Lung microvascular endothelial cell (primary cell): ENCODE measurements around the gene SETBP1. TPM values are rescaled to one million over a fixed set of nuclear protein-coding genes. Genes with fewer than 3 reads are reported as not detected.

Experiments
- DNase-seq, 2 donors: peaks; one replicate each; pipeline versions ENCODE4 v3.0.0 to v3.0.0-alpha.2; 2010; ENCODE audit warnings: low read depth in 2 of 2
- total RNA-seq: library from RNA; depleted of rRNA; stranded (reverse); fragments of >200 nt; gene quantifications from 2 replicates; pipeline ENCODE4 v1.2.1, GENCODE V29; 2014

Gene SETBP1
- total RNA-seq, 1 donor from 2014 or later: 1.6 TPM

- no peak for DNase-seq
These were observed 219.9 kb downstream of the SETBP1 start for GRCh38 chr18:44900627-44901026.

DNA sequence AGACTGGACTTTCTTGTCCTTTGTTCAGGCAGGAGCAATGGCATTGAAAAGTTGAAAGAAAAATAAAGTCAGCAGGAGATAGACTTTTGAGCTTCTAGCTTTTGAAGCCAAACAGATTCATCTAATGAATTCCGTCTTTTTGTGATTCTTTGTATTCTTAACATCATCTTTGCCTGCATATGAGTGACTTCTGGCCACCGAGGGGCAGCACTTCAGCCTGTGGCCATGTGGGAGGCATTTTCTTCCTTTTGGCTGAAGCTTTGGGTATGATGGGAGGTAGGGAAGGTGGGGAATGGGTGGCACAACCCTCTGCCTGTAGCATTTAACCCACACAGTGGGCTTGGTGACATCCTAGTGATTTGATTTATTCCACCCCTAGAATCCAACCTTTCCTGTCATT is 220.6 kb downstream of the SETBP1 start:
- DNase-seq: no peak

DNA sequence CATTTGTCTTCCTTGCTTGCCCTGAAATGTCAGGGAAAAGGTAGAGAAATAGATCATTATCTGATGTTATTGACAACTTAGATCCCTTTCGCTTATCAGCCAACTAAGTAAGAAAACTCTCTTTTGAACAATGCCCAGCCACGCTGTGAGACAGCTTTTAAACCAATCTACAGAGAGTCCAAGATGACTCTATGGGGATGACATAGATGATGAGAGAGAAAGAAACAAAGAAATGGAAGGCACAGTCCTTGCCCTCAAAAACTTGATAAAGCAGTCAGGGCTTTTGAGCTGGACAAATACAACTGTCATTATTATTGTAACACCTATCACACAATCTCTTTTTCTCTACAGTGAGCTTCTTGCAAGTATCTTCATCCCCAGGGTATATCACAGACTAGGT is 222.6 kb downstream of the SETBP1 start:
- no peak for DNase-seq

DNA sequence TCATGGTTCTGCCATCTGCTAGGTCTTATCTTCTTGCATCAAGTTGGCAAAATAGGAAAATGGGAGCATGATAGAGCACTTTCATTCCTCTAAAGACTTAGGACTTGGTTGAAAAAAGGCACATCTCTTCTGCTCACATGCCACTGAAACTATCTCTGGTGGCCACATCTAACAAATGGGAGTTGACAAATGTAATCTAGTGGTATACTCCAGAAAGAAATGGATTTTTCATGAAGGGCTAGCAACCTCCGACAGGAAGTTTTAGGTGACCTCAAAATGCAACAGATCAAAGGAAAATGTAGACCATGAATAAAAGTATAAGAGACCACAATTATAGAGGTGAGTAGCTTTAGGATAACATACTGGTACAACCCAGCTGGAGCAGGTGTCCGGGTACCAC is 224.1 kb downstream of the SETBP1 start:
- DNase-seq: no peak

DNA sequence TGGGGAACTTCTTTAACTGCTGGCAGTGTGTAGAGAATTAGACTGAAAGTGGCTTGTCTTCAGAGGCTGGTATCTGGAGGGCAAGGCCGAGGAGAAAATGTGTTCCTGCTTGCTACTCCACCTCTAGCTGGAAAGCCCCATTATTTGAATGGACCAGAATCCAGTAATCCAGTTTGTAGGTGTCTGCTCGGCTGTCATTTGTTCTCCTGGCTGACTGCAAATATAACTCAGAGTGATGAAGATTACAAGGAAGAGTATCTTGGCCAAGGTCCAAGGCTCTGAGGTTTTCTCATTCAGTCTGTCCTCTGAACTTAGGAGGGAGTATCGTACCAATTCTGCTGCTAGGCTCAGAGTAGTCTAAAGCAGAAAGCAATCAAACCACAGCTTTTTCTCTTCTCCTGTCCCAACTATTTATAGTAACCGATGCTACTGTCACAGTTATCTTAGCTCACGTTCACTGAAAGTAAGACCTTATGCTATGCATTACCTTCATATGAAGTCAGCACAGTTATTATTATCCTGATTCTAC is 228.6 kb downstream of the SETBP1 start:
- DNase-seq: no peak

GRCh38 chr18:44911260-44911659 is 230.6 kb downstream of the SETBP1 start:
- DNase-seq: no peak

DNA sequence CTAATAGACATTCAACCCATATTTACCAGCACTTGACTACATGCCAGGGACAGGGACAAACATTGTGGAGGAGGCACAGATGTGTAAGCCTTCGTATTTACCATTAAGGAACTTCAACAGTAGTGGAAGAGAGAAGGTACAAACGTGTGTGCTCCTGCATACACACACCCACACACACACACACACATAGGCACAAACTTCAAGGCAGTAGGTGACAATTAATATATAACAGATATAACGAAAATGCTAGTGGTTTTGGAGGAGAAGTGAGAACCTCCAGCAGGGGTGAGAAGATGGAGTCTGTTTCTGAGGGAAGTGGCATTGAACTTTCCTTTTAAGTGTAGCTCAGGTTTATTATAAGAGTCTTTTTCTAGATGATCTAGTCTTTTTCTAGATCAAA is 231.1 kb downstream of the SETBP1 start:
- DNase-seq: no peak

GRCh38 chr18:44912740-44913478 is 232.2 kb downstream of the SETBP1 start:
- no peak for DNase-seq

DNA sequence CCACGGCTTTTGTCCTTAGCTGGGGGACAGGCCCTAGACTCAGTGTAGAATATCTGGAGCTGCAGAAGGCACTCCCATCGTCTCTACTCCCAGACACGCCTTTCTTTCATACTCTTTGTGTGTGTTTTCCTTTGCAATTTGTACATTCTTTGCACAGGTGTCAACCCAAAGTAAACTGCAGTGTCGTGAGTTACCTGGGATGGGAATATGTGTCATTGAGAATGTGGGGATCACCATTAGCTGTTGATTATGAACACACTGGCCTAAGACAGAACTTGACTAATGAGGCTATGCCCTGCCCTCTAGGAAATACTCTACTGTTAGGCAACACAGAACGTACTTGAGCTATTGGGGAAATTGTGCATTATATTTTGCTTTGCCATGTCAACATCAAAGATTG is 233.3 kb downstream of the SETBP1 start:
- DNase-seq: no peak

DNA sequence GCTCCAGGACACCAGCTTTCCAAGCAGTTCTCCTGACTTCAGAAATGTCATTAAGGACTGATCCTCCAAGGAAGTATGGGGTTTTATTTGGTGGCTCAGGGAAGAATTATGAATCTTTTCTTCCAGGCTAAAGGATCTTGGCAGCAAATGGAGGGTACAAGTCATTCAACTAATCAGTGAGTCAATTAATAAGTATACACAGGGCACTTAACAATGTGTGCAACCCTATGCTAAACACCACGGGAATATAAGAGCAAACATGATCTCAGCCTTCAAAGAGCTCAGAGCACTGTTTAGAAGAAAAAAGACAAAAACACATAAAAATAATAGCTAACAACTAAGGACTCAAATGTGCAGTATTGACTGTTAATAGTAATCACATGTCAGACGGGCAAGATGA is 234.5 kb downstream of the SETBP1 start:
- no peak for DNase-seq

GRCh38 chr18:44915661-44916060 is 235.0 kb downstream of the SETBP1 start:
- no peak for DNase-seq

DNA sequence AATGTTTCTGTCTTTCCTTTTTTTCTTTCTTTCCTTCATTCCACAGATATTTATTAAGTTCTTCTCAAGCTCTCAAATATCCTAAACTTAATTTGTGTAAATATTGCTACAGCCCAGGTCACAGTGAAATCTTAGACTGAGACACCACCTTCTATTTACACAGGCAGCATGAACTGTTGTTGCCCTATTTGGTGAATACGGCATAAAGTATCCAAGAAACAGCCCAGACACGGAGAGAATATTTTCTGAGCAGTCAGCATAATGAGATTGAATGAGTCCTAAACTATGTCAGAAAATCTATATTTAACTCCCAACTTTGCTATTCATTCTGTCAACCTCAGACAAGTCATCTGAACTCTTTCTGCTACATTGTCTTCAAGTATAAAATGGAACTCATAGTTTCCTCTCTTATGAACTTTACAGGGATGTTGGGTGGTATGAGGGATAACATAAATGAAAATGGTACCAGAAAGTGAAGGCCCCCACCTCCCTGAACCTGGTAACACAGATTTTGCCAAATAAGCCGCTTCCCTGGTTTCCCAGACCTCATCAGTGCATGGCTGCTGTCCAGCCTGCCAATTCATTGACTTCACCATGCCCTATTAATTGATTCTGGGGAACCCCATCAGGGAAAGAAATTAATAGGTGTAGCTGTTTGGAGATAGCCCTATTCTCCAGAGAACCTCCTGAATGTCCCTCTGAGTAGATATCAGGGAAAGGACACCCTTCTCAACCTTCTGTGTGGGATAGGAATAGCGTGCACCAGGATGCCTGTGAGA is 235.9 kb downstream of the SETBP1 start:
- DNase-seq: no peak

- no peak for DNase-seq
These were observed 236.8 kb downstream of the SETBP1 start for GRCh38 chr18:44917216-44918141.

DNA sequence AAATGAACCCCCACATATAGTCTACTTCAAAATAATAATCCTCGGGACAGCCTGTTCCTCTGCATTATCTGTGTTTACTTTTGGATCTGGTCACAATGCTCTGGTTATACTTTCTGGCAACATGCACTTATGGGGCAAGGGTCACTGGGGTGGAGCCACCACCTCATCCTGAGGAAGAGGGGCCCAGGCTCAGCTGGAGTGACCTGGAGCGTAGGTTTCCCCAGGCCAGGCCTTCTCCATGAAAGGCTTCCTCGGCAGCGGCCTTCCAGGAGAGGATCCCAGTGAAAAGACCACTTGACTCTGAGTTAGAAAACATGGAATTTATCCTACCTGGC is 237.4 kb downstream of the SETBP1 start:
- no peak for DNase-seq

DNA sequence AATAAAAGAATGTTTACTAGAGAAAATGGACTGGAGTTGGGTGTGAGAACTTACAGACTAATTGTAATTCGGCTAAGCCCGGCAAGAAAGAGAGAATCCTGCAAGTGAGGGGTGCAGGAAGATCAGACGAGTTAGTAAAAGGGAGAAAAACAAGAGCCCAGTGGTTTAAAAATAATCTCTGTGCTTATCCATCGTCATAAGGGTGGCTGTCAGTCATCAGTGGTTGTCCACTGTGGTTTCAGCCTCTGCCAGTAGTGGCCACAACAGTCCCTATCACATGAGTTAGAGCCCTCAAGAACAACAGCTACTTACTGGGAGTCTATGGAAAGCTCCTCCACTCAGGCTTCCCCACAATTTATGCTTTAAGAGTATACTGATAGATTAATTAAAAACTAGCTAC is 239.8 kb downstream of the SETBP1 start:
- DNase-seq: no peak

GRCh38 chr18:44921974-44922373 is 241.3 kb downstream of the SETBP1 start:
- no peak for DNase-seq

DNA sequence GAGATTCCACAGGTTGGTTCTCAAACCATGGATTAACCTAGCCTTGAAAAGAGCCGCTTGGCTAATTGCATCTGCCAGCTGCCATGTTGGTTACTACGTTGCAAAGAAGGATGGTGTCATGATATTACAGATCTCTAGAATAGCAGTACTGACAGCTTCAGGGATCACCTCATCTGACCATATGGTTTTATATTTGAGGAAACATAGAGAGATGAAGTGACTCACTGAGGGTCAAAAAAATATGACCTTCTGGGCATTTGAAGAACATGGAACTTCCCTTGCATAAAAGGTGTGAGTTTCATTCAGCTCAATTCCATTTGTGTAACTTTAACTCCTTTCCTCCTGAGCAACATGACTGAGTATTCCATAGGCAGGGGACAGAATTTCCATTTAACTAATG is 242.3 kb downstream of the SETBP1 start:
- DNase-seq: no peak

GRCh38 chr18:44924785-44925499 is 244.3 kb downstream of the SETBP1 start:
- DNase-seq: no peak

GRCh38 chr18:44927127-44927849 is 246.6 kb downstream of the SETBP1 start:
- DNase-seq: no peak

DNA sequence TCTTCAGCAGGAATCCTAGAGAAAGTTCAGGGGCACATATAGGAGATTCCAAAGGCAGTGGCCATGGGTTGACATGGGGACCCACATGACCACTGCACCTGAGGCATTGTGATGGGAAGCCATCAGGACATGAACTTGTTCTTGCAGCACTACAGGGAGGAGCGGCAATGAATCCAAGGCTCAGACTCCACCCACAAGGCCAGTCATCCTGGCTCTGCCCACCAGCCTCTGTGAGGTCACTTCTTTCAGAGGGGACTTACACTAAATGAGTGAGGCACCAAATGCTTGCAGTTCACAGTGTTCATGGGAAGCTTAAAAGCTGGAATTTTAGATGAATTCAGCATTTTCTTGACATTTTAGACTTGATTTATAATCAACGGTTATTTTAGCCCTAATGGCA is 254.2 kb downstream of the SETBP1 start:
- no peak for DNase-seq

GRCh38 chr18:44935455-44935854 is 254.8 kb downstream of the SETBP1 start:
- DNase-seq: no peak
